Left lung (tissue), 10 donors: Measurements from ENCODE around the gene EXT2. TPM values are rescaled to one million over a fixed set of nuclear protein-coding genes. Genes with fewer than 3 reads are reported as not detected.

Experiments used
- ATAC-seq: fragments of 200-7000 bp; cut with Tn5 transposase; one replicate; pipeline ENCODE4 v1.9.1; 2020; ENCODE audit warnings: moderate library complexity
- DNase-seq, 4 donors: peaks; one replicate each; pipeline ENCODE4 v3.0.0-alpha.2; 2013 to 2020
- H3K27ac ChIP-seq, 2 donors: fragments of 200-600 bp; sonication (generic) in 1 of 2; one replicate each; pipeline versions ENCODE4 v1.5.0 to v1.8.0; 2020 to 2021
- H3K27me3 ChIP-seq, 2 donors: fragments of 200-600 bp; sonication (generic) in 1 of 2; one replicate each; pipeline versions ENCODE4 v1.5.0 to v1.8.0; 2020 to 2021
- H3K36me3 ChIP-seq, 2 donors: fragments of 200-600 bp; sonication (generic) in 1 of 2; one replicate each; pipeline versions ENCODE4 v1.5.0 to v1.8.0; 2020 to 2021
- H3K4me1 ChIP-seq, 2 donors: fragments of 200-600 bp; one replicate each; pipeline ENCODE4 v1.8.0; 2021
- H3K4me3 ChIP-seq, 2 donors: fragments of 200-600 bp; sonication (generic) in 1 of 2; one replicate each; pipeline versions ENCODE4 v1.5.0 to v1.8.0; 2020 to 2021; ENCODE audit warnings: mild to moderate bottlenecking in 1 of 2
- H3K9me3 ChIP-seq, 2 donors: fragments of 200-600 bp; sonication (generic) in 1 of 2; one replicate each; pipeline versions ENCODE4 v1.5.0 to v1.8.0; 2020 to 2021
- CTCF ChIP-seq, 2 donors: fragments of 200-600 bp; sonication (generic) in 1 of 2; IDR thresholded peaks; one replicate each; pipeline versions ENCODE4 v1.5.0 to v1.8.0; 2021; ENCODE audit warnings: antibody characterized with exemption in 2 of 2
- intact Hi-C, 2 donors: fragments of 100-400 bp; cut with DNase I; formaldehyde crosslinking; loops; one replicate each; pipeline versions ENCODE4 v1.11.2 to v1.14.2; 2022
- polyA plus RNA-seq, 6 donors: library from polyadenylated mRNA; unstranded; fragments of 120-200 nt; gene quantifications; one replicate each; pipeline ENCODE4 v1.2.1, GENCODE V29; 2013; ENCODE audit not compliant: insufficient read length in 6 of 6
- total RNA-seq, 2 donors: library from RNA; stranded (reverse); fragmentation: NEBNext Ultra II Directional; extraction: Animal tissue kit (Norgen Biotek cat#: 25700); gene quantifications; one replicate each; pipeline ENCODE4 v1.2.1, GENCODE V29; 2021
- donor health status: DM: no; HTN: yes; CAD: no.
- donor health status: DM: no; HTN: no; CAD: no.

EXT2 gene
- total and polyA plus RNA-seq, 8 donors, result 56.4 to 85.0 (median 76.8) TPM

- Histone ChIP-seq H3K4me3 (no peak overlapping the region), H3K27me3 (no peaks in the 10 kb centered on the region), H3K27ac (no peak overlapping the region), H3K4me1 (no peaks in the 10 kb centered on the region), H3K36me3 (peaks cover 0 to 18% of the 10 kb centered on the region in 2 donors), H3K9me3 (peaks cover 0 to 7% of the 10 kb centered on the region in 2 donors)
- DNase-seq (no peak), ATAC-seq (no peak)
- no peak for TF ChIP-seq CTCF (IDR thresholded peaks at IDR 0.05)
- intact Hi-C loops, result no loop called here
Measured at GRCh38 chr11:44207292-44207691, 111.8 kb downstream of the EXT2 start.

GRCh38 chr11:44208976-44209603, 113.6 kb downstream of the EXT2 start:
- ATAC-seq (no peak), DNase-seq (no peak)
- peaks cover 0 to 12% of the 10 kb centered on the region in 2 donors for H3K9me3 ChIP-seq
- peaks cover 0 to 10% of the 10 kb centered on the region in 2 donors for H3K36me3 ChIP-seq
- no peak overlapping the region for H3K27ac ChIP-seq
- H3K27me3 ChIP-seq, result no peaks in the 10 kb centered on the region
- no peak overlapping the region for H3K4me3 ChIP-seq
- TF ChIP-seq CTCF (IDR thresholded peaks at IDR 0.05), result no peak
- no peaks in the 10 kb centered on the region for H3K4me1 ChIP-seq
- intact Hi-C loops, result no loop called here

- no peak for DNase-seq
- no peaks in the 10 kb centered on the region for H3K4me1 ChIP-seq
- ATAC-seq, result no peak
- peaks cover 0 to 7% of the 10 kb centered on the region in 2 donors for H3K36me3 ChIP-seq
- no peaks in the 10 kb centered on the region for H3K27me3 ChIP-seq
- H3K9me3 ChIP-seq, result peaks cover 0 to 12% of the 10 kb centered on the region in 2 donors
- no peak for TF ChIP-seq CTCF (IDR thresholded peaks at IDR 0.05)
- no peak overlapping the region for H3K27ac ChIP-seq
- no peak overlapping the region for H3K4me3 ChIP-seq
- intact Hi-C loops, result no loop called here
Measured at GRCh38 chr11:44212128-44212527, 116.7 kb downstream of the EXT2 start.

- no peak for TF ChIP-seq CTCF (IDR thresholded peaks at IDR 0.05)
- ATAC-seq (no peak), DNase-seq (no peak)
- Histone ChIP-seq H3K4me3 (no peak overlapping the region), H3K9me3 (peaks cover 0 to 12% of the 10 kb centered on the region in 2 donors), H3K27ac (no peak overlapping the region), H3K4me1 (no peaks in the 10 kb centered on the region), H3K36me3 (no peaks in the 10 kb centered on the region), H3K27me3 (no peaks in the 10 kb centered on the region)
- intact Hi-C loops, result no loop called here
Measured at GRCh38 chr11:44213148-44213547, 117.7 kb downstream of the EXT2 start.

- no peak overlapping the region for H3K27ac ChIP-seq
- H3K4me3 ChIP-seq, result no peak overlapping the region
- H3K9me3 ChIP-seq, result peaks cover 0 to 4% of the 10 kb centered on the region in 2 donors
- H3K36me3 ChIP-seq, result no peaks in the 10 kb centered on the region
- no peaks in the 10 kb centered on the region for H3K27me3 ChIP-seq
- H3K4me1 ChIP-seq, result no peaks in the 10 kb centered on the region
- DNase-seq (no peak), ATAC-seq (no peak)
- intact Hi-C loops, result no loop called here
- TF ChIP-seq CTCF (IDR thresholded peaks at IDR 0.05), result no peak
Measured at GRCh38 chr11:44217432-44217831, 122.0 kb downstream of the EXT2 start.
